Common myeloid progenitor, CD34-positive (primary cell): ENCODE results near the gene RNF150.

ENCODE experiments used
- CTCF ChIA-PET: fragments of 350-600 bp; sonication (Branson Sonifier 250); formaldehyde crosslinking; loops from one replicate; lab custom pipeline; 2021; ENCODE audit warnings: antibody characterized with exemption; lab: Charles Lee
- POLR2A ChIA-PET: fragments of 350-600 bp; sonication (Branson Sonifier 250); formaldehyde crosslinking; loops from one replicate; lab custom pipeline; 2021; ENCODE audit warnings: antibody characterized with exemption; lab: Charles Lee
- DNase-seq, 3 donors: peaks; one replicate each; pipeline versions ENCODE4 v3.0.0 to v3.0.0-alpha.2; 2013
- H3K27ac ChIP-seq, 2 experiments: 1 replicate in 1 of 2; 2 replicates in 1 of 2; pipeline ENCODE4 v1.7.0; 2013; ENCODE audit warnings: inconsistent platforms in 2 of 2, low read length in 2 of 2, mild to moderate bottlenecking in 2 of 2, low read depth in 1 of 2, moderate library complexity in 1 of 2; ENCODE audit not compliant: severe bottlenecking in 2 of 2, insufficient read depth in 1 of 2, poor library complexity in 1 of 2
- H3K27me3 ChIP-seq, 5 experiments: replicated peaks in 2 of 5; 1 replicate in 3 of 5; 2 replicates in 2 of 5; pipeline versions ENCODE4 v1.6.1 to v1.7.0; 2013; ENCODE audit warnings: low read length in 4 of 5, mild to moderate bottlenecking in 2 of 5, moderate library complexity in 2 of 5, inconsistent platforms in 1 of 5; ENCODE audit not compliant: insufficient read depth in 5 of 5, control insufficient read depth in 4 of 5
- H3K36me3 ChIP-seq, 4 experiments: 1 replicate in 2 of 4; 2 replicates in 2 of 4; pipeline versions ENCODE4 v1.6.1 to v1.7.0; 2013; ENCODE audit warnings: low read length in 3 of 4, control low read depth in 1 of 4, mild to moderate bottlenecking in 1 of 4; ENCODE audit not compliant: control insufficient read depth in 4 of 4, insufficient read depth in 4 of 4
- H3K4me1 ChIP-seq, 4 experiments: 1 replicate in 3 of 4; 2 replicates in 1 of 4; pipeline versions ENCODE4 v1.6.1 to v1.7.1; 2013; ENCODE audit warnings: low read length in 3 of 4, mild to moderate bottlenecking in 3 of 4, control low read depth in 1 of 4, inconsistent platforms in 1 of 4, moderate library complexity in 1 of 4; ENCODE audit not compliant: control insufficient read depth in 4 of 4, insufficient read depth in 4 of 4; ENCODE audit errors: control extremely low read depth in 1 of 4
- H3K4me3 ChIP-seq, 7 experiments: 1 replicate in 4 of 7; 2 replicates in 3 of 7; pipeline versions ENCODE4 v1.5.1 to v1.7.0; 2013; ENCODE audit warnings: mild to moderate bottlenecking in 7 of 7, low read length in 6 of 7, moderate library complexity in 6 of 7, inconsistent platforms in 2 of 7, low read depth in 2 of 7, control low read depth in 1 of 7; ENCODE audit not compliant: insufficient read depth in 4 of 7, control insufficient read depth in 1 of 7; ENCODE audit errors: extremely low read depth in 1 of 7
- H3K9me3 ChIP-seq, 5 experiments: 1 replicate in 4 of 5; 2 replicates in 1 of 5; pipeline versions ENCODE4 v1.6.1 to v1.7.1; 2013; ENCODE audit warnings: low read length in 4 of 5, mild to moderate bottlenecking in 2 of 5, inconsistent platforms in 1 of 5, low read depth in 1 of 5, moderate library complexity in 1 of 5; ENCODE audit not compliant: control insufficient read depth in 4 of 5, insufficient read depth in 2 of 5; ENCODE audit errors: control extremely low read depth in 1 of 5
- WGBS: methylation state at CpG from one replicate; pipeline ENCODE4 v1.1.5; 2013; ENCODE audit not compliant: insufficient coverage; 5-methylcytosine and 5-hydroxymethylcytosine counted together

Gene RNF150

DNA sequence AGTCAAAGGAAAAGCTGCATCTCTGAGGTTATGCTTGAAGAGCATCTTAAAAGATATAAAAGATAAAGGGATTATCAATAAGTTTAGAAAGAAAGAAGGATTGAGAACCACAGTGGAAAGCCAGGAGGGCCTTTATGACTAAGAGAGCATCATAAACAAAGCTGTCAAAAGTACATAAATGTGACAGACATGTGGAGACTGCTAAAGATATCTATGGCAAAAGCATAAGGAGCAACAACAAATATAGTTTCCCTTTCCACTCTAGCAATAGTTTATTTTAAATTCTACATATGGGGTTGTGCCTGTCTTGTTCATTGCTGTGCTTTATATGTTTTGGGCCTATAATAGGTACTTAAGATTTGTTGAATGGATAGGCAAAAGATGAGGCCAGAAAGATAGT is 97.3 kb downstream of the RNF150 start:
- no peak for DNase-seq
- H3K27me3 ChIP-seq = no peaks in the 10 kb centered on the region
- ChIA-PET CTCF (no interaction called here), POLR2A (interaction anchor here (0.6 kb wide), 1 partner anchor 140 kb away, joined by 9 read pairs; no protein-coding TSS in a partner anchor)
- peaks cover 0 to 12% (median 4%) of the 10 kb centered on the region in 5 experiments for H3K9me3 ChIP-seq
- no peak overlapping the region for H3K4me3 ChIP-seq
- H3K27ac ChIP-seq = no peak overlapping the region
- no peaks in the 10 kb centered on the region for H3K36me3 ChIP-seq
- no peaks in the 10 kb centered on the region for H3K4me1 ChIP-seq

GRCh38 chr4:141028024-141028529 is 105.2 kb downstream of the RNF150 start:
- ChIA-PET CTCF (no interaction called here), POLR2A (no interaction called here)
- no peaks in the 10 kb centered on the region for H3K4me1 ChIP-seq
- H3K27ac ChIP-seq = no peak overlapping the region
- DNase-seq = no peak
- WGBS = 100% methylated on average over 1 of the region's 2 CpGs
- no peak overlapping the region for H3K4me3 ChIP-seq
- peaks cover 0 to 2% (median 0%) of the 10 kb centered on the region in 4 experiments for H3K36me3 ChIP-seq
- no peaks in the 10 kb centered on the region for H3K27me3 ChIP-seq
- peaks cover 0 to 4% (median 2%) of the 10 kb centered on the region in 5 experiments for H3K9me3 ChIP-seq

DNA sequence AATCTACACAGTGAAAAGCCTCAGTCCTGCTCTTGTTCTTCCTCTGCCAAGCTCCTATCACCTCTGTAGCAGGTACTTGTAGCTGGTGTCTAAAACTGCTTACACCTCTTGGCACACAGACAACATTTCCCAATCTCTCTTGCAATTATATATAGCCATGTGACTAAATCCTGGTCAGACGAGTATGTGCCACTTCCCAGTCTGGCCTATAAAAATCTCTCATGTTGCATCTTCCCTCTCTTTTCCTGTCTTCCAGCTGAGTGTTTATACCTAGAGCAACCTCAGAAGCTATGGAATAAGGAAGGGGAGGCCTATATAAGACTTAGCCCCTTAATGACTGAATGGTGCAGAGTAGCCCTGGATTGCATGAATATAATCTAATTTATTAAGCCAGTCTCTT is 105.8 kb downstream of the RNF150 start:
- ChIA-PET POLR2A (no interaction called here), CTCF (no interaction called here)
- H3K27ac ChIP-seq = no peak overlapping the region
- peaks cover 0 to 2% (median 0%) of the 10 kb centered on the region in 4 experiments for H3K36me3 ChIP-seq
- no peaks in the 10 kb centered on the region for H3K4me1 ChIP-seq
- DNase-seq = no peak
- H3K27me3 ChIP-seq = no peaks in the 10 kb centered on the region
- 100% methylated on average over 1 of the region's 1 CpG for WGBS
- H3K4me3 ChIP-seq = no peak overlapping the region
- peaks cover 0 to 4% (median 2%) of the 10 kb centered on the region in 5 experiments for H3K9me3 ChIP-seq

DNA sequence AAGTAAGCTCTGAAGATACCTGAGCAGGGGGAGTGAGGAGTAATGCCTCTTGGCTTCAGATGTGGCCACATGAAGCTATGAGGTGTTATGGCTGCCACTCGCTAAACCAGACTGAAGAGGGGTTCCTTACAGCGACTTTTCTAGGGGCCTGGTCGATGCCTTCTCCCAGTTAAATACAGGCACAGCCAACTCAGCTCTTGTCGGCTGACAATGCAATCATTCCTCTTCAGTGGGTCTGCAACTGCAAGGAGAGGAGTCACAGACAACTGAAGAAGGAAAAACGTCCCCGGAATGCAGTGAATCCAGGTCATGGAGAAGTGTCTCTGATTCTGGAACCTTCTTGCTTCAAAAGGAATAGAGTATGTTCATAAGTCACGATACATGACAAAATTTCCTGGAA is 106.4 kb downstream of the RNF150 start:
- POLR2A ChIA-PET = no interaction called here
- H3K4me3 ChIP-seq = no peak overlapping the region
- CTCF ChIA-PET = no interaction called here
- DNase-seq = no peak
- 99% methylated on average over 6 of the region's 7 CpGs for WGBS
- H3K36me3 ChIP-seq = peaks cover 0 to 2% (median 0%) of the 10 kb centered on the region in 4 experiments
- H3K27ac ChIP-seq = no peak overlapping the region
- H3K4me1 ChIP-seq = no peaks in the 10 kb centered on the region
- H3K27me3 ChIP-seq = no peaks in the 10 kb centered on the region
- peaks cover 0 to 4% (median 2%) of the 10 kb centered on the region in 5 experiments for H3K9me3 ChIP-seq

DNA sequence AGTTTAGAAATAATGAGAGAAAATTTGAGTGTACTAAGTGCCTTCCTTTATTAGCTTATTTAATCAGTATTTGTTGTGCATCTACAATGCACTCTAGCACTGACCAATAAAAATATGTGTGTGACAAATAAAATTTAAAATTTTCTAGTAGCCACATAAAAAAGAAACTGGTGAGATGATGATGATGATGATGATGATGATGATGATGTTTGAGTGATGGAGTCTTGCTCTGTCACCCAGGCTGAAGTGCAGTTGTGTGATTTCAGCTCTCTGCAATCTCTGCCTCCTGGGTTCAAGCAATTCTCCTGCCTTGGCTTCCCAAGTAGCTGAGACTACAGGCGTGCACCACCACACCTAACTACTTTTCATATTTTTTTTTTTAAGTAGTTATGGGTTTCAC is 110.2 kb downstream of the RNF150 start:
- Histone ChIP-seq H3K27ac (no peak overlapping the region), H3K36me3 (peaks cover 0 to 2% (median 0%) of the 10 kb centered on the region in 4 experiments), H3K9me3 (no peaks in the 10 kb centered on the region), H3K4me3 (no peak overlapping the region), H3K4me1 (no peaks in the 10 kb centered on the region), H3K27me3 (no peaks in the 10 kb centered on the region)
- DNase-seq = no peak
- ChIA-PET POLR2A (no interaction called here), CTCF (interaction anchor here (1.4 kb wide), 1 partner anchor 11 kb away, joined by 3 read pairs; no protein-coding TSS in a partner anchor)
- no CpG with 5 or more reads among the region's 1 CpG for WGBS

- Histone ChIP-seq H3K4me1 (no peaks in the 10 kb centered on the region), H3K4me3 (no peak overlapping the region), H3K27ac (no peak overlapping the region), H3K36me3 (no peaks in the 10 kb centered on the region), H3K9me3 (no peaks in the 10 kb centered on the region), H3K27me3 (no peaks in the 10 kb centered on the region)
- no CpG with 5 or more reads among the region's 3 CpGs for WGBS
- ChIA-PET POLR2A (no interaction called here), CTCF (no interaction called here)
- no peak for DNase-seq
Measured at GRCh38 chr4:141022111-141022695, 111.1 kb downstream of the RNF150 start.

DNA sequence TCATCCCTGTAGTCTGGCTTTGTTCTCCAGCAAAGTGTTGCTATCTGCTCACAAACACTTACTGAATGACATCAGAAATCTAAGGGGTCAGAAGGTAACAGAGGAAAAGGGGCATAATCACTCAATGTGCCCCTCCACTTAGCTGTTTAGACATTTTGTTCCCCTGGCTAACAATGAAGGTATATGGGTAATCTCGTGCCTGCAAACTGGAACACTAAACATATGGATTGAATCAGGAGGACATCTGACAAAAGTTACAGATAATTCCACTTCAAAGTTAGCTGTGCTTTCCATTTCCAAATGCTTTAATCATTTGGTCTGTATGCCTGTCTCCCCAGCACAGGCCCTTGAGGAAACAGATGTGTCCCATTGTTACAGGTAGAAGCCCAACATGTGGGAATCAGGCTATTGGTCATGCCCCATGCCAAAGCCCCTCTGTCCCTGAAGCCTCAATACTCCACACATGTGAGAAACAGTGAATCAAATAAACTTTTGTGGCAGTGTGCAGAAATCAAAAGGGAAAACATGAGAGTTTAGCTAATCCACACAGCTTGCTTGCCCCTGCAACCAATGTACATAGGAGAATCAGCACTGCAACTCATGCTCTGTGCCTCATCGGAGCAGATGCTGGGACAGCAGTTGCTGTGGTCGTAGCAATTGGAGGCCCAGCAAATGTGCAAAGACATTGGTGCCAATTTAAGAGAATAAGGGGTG is 111.7 kb downstream of the RNF150 start:
- DNase-seq = no peak
- Histone ChIP-seq H3K9me3 (no peaks in the 10 kb centered on the region), H3K27me3 (no peaks in the 10 kb centered on the region), H3K36me3 (no peaks in the 10 kb centered on the region), H3K4me1 (no peaks in the 10 kb centered on the region), H3K4me3 (no peak overlapping the region), H3K27ac (no peak overlapping the region)
- ChIA-PET POLR2A (no interaction called here), CTCF (no interaction called here)
- WGBS = 96% methylated on average over 3 of the region's 3 CpGs
